ENCODE data around the gene MID1. TPM values are rescaled to one million over a fixed set of nuclear protein-coding genes. Genes with fewer than 3 reads are reported as not detected.
A peak's percentile ranks its signal among the peaks of the same experiment; 100 is the strongest.

MID1 gene
- total RNA-seq, 6 experiments from 2014 or later, result 17.9 to 21.8 (median 18.6) TPM

- no peak for DNase-seq
- no peak for TF ChIP-seq CTCF (IDR thresholded peaks at IDR 0.05)
- peaks cover 5% of the 10 kb centered on the region for H3K36me3 Mint-ChIP-seq (ENCODE audit: low read depth)
- peak overlapping the region; percentile 49 for H3K27ac Mint-ChIP-seq
- H3K4me3 Mint-ChIP-seq, result peak overlapping the region; percentile 16; the same call in 1 of the 2 replicates
- no peaks in the 10 kb centered on the region for H3K27me3 Mint-ChIP-seq (ENCODE audit: insufficient read depth)
- H3K9me3 Mint-ChIP-seq, result no peaks in the 10 kb centered on the region
- peaks cover 34% of the 10 kb centered on the region for H3K4me1 Mint-ChIP-seq (ENCODE audit: low read depth)
Observed at GRCh38 chrX:10507876-10508275, 112.5 kb downstream of the MID1 start.

DNA sequence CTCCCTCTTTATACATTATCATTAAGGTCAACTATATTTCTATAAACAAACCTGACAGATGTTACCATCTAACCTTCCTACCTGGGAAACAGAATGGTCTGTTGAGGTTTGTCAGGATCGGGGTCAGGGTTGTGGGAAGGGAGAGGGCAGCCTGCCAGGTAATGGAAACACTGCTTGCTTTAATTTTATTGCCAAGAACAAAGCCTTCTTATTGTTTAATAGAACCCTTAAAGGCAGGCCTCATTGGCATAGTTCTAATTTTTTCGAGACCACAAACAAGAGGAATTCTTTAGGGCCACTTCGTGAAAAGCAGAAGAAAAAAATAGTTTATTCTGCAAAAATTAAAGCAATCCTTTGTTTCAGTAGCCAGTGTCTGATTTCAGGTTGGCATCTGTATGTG is 113.2 kb downstream of the MID1 start:
- Mint-ChIP-seq H3K36me3 (ENCODE audit: low read depth) (peaks cover 5% of the 10 kb centered on the region), H3K4me1 (ENCODE audit: low read depth) (peaks cover 28% of the 10 kb centered on the region), H3K4me3 (no peak overlapping the region), H3K9me3 (no peaks in the 10 kb centered on the region), H3K27ac (0 out of 2 replicates have a peak overlapping the region, but pooled peaks have one; percentile 49), H3K27me3 (ENCODE audit: insufficient read depth) (no peaks in the 10 kb centered on the region)
- no peak for TF ChIP-seq CTCF (IDR thresholded peaks at IDR 0.05)
- DNase-seq, result no peak

DNA sequence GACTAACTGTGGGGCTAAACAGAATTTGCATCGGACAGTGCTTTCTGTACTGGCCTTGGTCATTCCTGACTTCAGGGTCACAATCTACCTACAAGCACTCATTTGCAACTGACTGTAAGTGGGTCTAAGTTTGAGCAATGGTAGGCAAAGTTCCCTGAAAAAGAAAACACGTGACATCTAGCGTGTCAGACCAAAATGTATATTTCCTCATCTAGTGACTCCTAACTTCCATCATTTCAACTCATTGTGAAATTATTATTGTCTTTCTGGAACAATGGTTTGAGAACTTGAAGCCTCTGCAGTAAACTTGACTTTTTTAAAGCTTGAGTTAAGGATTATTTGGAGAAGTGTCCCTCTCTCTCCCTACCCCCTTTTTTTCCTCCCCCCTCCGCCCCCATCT is 113.6 kb downstream of the MID1 start:
- Mint-ChIP-seq H3K27ac (no peak overlapping the region), H3K4me3 (no peak overlapping the region), H3K36me3 (ENCODE audit: low read depth) (peaks cover 5% of the 10 kb centered on the region), H3K4me1 (ENCODE audit: low read depth) (peaks cover 24% of the 10 kb centered on the region), H3K27me3 (ENCODE audit: insufficient read depth) (no peaks in the 10 kb centered on the region), H3K9me3 (no peaks in the 10 kb centered on the region)
- DNase-seq, result no peak
- no peak for TF ChIP-seq CTCF (IDR thresholded peaks at IDR 0.05)

- Mint-ChIP-seq H3K4me3 (no peak overlapping the region), H3K9me3 (no peaks in the 10 kb centered on the region), H3K36me3 (ENCODE audit: low read depth) (peaks cover 9% of the 10 kb centered on the region), H3K27me3 (ENCODE audit: insufficient read depth) (no peaks in the 10 kb centered on the region), H3K4me1 (ENCODE audit: low read depth) (peaks cover 22% of the 10 kb centered on the region), H3K27ac (no peak overlapping the region)
- no peak for TF ChIP-seq CTCF (IDR thresholded peaks at IDR 0.05)
- DNase-seq, result no peak
Observed at GRCh38 chrX:10505726-10506125, 114.7 kb downstream of the MID1 start.

DNA sequence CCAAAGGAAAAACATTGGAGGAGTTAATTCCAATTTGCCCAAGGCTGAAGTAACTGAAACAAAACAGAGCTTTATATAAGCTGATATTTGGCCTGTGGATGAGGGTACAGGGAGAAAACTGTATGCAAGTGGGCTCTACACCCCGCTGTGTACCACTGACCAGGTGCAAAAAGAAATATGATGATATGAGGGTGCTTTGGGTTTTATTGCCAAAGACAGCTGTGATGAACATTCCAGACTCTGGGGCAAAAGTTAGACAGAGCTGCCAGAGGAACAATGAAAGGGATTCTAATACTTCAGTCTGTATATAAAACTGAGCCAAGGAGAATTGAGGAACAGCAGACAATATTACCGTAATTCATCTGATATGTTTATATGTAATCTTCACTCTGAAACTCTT is 117.4 kb downstream of the MID1 start:
- H3K4me3 Mint-ChIP-seq, result no peak overlapping the region
- DNase-seq, result no peak
- no peaks in the 10 kb centered on the region for H3K27me3 Mint-ChIP-seq (ENCODE audit: insufficient read depth)
- H3K9me3 Mint-ChIP-seq, result no peaks in the 10 kb centered on the region
- peaks cover 4% of the 10 kb centered on the region; the same call in 1 of the 2 replicates for H3K36me3 Mint-ChIP-seq (ENCODE audit: low read depth)
- H3K27ac Mint-ChIP-seq, result no peak overlapping the region
- peaks cover 10% of the 10 kb centered on the region for H3K4me1 Mint-ChIP-seq (ENCODE audit: low read depth)
- TF ChIP-seq CTCF (IDR thresholded peaks at IDR 0.05), result no peak

DNA sequence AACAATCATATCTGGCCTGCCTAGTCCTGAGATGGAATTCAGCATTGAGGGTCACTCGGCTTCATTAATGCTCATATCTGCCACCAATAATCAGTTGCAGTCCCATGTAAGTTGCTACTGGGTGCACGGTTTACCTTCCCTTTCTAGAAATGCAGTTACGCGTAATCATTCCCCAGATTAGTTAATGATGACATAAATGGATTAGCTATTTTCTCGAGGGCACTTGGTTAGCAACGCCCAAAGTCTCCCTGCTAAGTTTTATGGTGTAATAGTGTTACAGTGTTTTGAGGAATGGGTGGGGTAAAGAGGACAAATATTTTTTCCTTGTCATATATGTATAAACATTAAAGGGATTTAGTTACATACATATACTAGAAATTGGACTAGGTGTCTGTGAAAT is 118.8 kb downstream of the MID1 start:
- no peak for TF ChIP-seq CTCF (IDR thresholded peaks at IDR 0.05)
- Mint-ChIP-seq H3K36me3 (ENCODE audit: low read depth) (peaks cover 4% of the 10 kb centered on the region; the same call in 1 of the 2 replicates), H3K27me3 (ENCODE audit: insufficient read depth) (no peaks in the 10 kb centered on the region), H3K27ac (no peak overlapping the region), H3K4me3 (no peak overlapping the region), H3K4me1 (ENCODE audit: low read depth) (peaks cover 11% of the 10 kb centered on the region), H3K9me3 (no peaks in the 10 kb centered on the region)
- DNase-seq, result no peak
